CD8-positive, alpha-beta memory T cell (primary cell): ENCODE data around the gene SLC44A1. TPM values are rescaled to one million over a fixed set of nuclear protein-coding genes. Genes with fewer than 3 reads are reported as not detected.

Experiments
- CTCF ChIA-PET: fragments of 350-600 bp; sonication (Branson Sonifier 250); formaldehyde crosslinking; loops from one replicate; lab custom pipeline; 2021; ENCODE audit warnings: antibody characterized with exemption; lab: Charles Lee
- POLR2A ChIA-PET: fragments of 350-600 bp; sonication (Branson Sonifier 250); formaldehyde crosslinking; loops from one replicate; lab custom pipeline; 2021; ENCODE audit warnings: antibody characterized with exemption; lab: Charles Lee
- DNase-seq, 5 donors: peaks; one replicate each; pipeline versions ENCODE4 v3.0.0 to v3.0.0-alpha.2; 2020 to 2022; ENCODE audit warnings: mixed read lengths in 1 of 5
- H3K27ac ChIP-seq: one replicate; pipeline ENCODE4 v1.7.0; 2013; ENCODE audit warnings: low read depth, mild to moderate bottlenecking, low read length, moderate library complexity
- H3K27me3 ChIP-seq: 2 replicates; pipeline ENCODE4 v1.7.0; 2013; ENCODE audit warnings: low read length, mild to moderate bottlenecking; ENCODE audit not compliant: insufficient read depth, poor library complexity, severe bottlenecking
- H3K36me3 ChIP-seq: 2 replicates; pipeline ENCODE4 v1.7.0; 2013; ENCODE audit warnings: mild to moderate bottlenecking, low read length, moderate library complexity; ENCODE audit not compliant: insufficient read depth
- H3K4me1 ChIP-seq: 2 replicates; pipeline ENCODE4 v1.7.0; 2013; ENCODE audit warnings: mild to moderate bottlenecking, low read length, moderate library complexity; ENCODE audit not compliant: insufficient read depth
- H3K4me3 ChIP-seq: 2 replicates; pipeline ENCODE4 v1.7.0; 2013; ENCODE audit warnings: mild to moderate bottlenecking, low read length
- H3K9me3 ChIP-seq: 2 replicates; pipeline ENCODE4 v1.7.0; 2013; ENCODE audit warnings: mild to moderate bottlenecking, low read length
- H3K27ac Mint-ChIP-seq, 8 donors: one replicate each; pipeline ENCODE4 v1.8.0; 2020 to 2021; ENCODE audit warnings: mixed read lengths in 8 of 8, mild to moderate bottlenecking in 6 of 8, inconsistent platforms in 3 of 8, moderate library complexity in 3 of 8
- H3K27me3 Mint-ChIP-seq, 2 donors: one replicate each; pipeline ENCODE4 v1.8.0; 2020 to 2021; ENCODE audit warnings: mixed read lengths in 2 of 2, mild to moderate bottlenecking in 1 of 2, moderate library complexity in 1 of 2
- H3K36me3 Mint-ChIP-seq, 3 donors: one replicate each; pipeline ENCODE4 v1.8.0; 2020 to 2021; ENCODE audit warnings: mixed read lengths in 3 of 3, inconsistent platforms in 1 of 3, mild to moderate bottlenecking in 1 of 3
- H3K4me1 Mint-ChIP-seq, 3 donors: one replicate each; pipeline ENCODE4 v1.8.0; 2020 to 2021; ENCODE audit warnings: mixed read lengths in 3 of 3, inconsistent platforms in 1 of 3, mild to moderate bottlenecking in 1 of 3
- H3K4me3 Mint-ChIP-seq, 7 donors: one replicate each; pipeline ENCODE4 v1.8.0; 2020 to 2021; ENCODE audit warnings: mixed read lengths in 7 of 7, mild to moderate bottlenecking in 6 of 7, moderate library complexity in 4 of 7, inconsistent platforms in 2 of 7
- H3K9me3 Mint-ChIP-seq, 5 donors: one replicate each; pipeline ENCODE4 v1.8.0; 2020 to 2022; ENCODE audit warnings: mixed read lengths in 5 of 5, mild to moderate bottlenecking in 3 of 5, moderate library complexity in 2 of 5, inconsistent platforms in 1 of 5
- polyA plus RNA-seq: library from polyadenylated mRNA; unstranded; fragments of 300-500 nt; fragmentation: Illumina TruSeq; gene quantifications from one replicate; pipeline ENCODE4 v1.2.3, GENCODE V29; 2021
- total RNA-seq, 2 experiments: library from RNA; stranded (reverse); gene quantifications; one replicate each; pipeline ENCODE4 v1.2.3, GENCODE V29; 2021

Gene SLC44A1
- total and polyA plus RNA-seq, 3 experiments from 2014 or later, result 7.8 to 14.9 (median 8.3) TPM

- Histone ChIP-seq H3K4me1 (no peaks in the 10 kb centered on the region), H3K36me3 (no peaks in the 10 kb centered on the region), H3K9me3 (no peaks in the 10 kb centered on the region), H3K4me3 (no peak overlapping the region), H3K27ac (no peak overlapping the region), H3K27me3 (no peaks in the 10 kb centered on the region)
- ChIA-PET POLR2A (no interaction called here), CTCF (no interaction called here)
- Mint-ChIP-seq H3K27me3 (no peaks in the 10 kb centered on the region), H3K9me3 (no peaks in the 10 kb centered on the region), H3K36me3 (peaks cover 7 to 44% (median 24%) of the 10 kb centered on the region in 3 donors), H3K27ac (no peak overlapping the region), H3K4me3 (no peak overlapping the region), H3K4me1 (peaks cover 0 to 4% (median 0%) of the 10 kb centered on the region in 3 donors)
- DNase-seq, result no peak
Measured at GRCh38 chr9:105362470-105362869, 118.0 kb downstream of the SLC44A1 start.

GRCh38 chr9:105363837-105364236 is 119.4 kb downstream of the SLC44A1 start:
- Mint-ChIP-seq H3K27me3 (no peaks in the 10 kb centered on the region), H3K9me3 (no peaks in the 10 kb centered on the region), H3K4me3 (no peak overlapping the region), H3K4me1 (peaks cover 0 to 4% (median 0%) of the 10 kb centered on the region in 3 donors), H3K36me3 (peaks cover 7 to 43% (median 24%) of the 10 kb centered on the region in 3 donors), H3K27ac (no peak overlapping the region)
- Histone ChIP-seq H3K36me3 (no peaks in the 10 kb centered on the region), H3K27me3 (no peaks in the 10 kb centered on the region), H3K9me3 (no peaks in the 10 kb centered on the region), H3K4me1 (no peaks in the 10 kb centered on the region), H3K4me3 (no peak overlapping the region), H3K27ac (no peak overlapping the region)
- CTCF ChIA-PET, result no interaction called here
- POLR2A ChIA-PET, result no interaction called here
- DNase-seq, result no peak

GRCh38 chr9:105369911-105370310 is 125.5 kb downstream of the SLC44A1 start:
- CTCF ChIA-PET, result no interaction called here
- Histone ChIP-seq H3K36me3 (no peaks in the 10 kb centered on the region), H3K27ac (no peak overlapping the region), H3K27me3 (no peaks in the 10 kb centered on the region), H3K9me3 (no peaks in the 10 kb centered on the region), H3K4me3 (no peak overlapping the region), H3K4me1 (no peaks in the 10 kb centered on the region)
- Mint-ChIP-seq H3K27me3 (no peaks in the 10 kb centered on the region), H3K4me1 (no peaks in the 10 kb centered on the region), H3K36me3 (peaks cover 14 to 24% (median 22%) of the 10 kb centered on the region in 3 donors), H3K4me3 (no peak overlapping the region), H3K9me3 (no peaks in the 10 kb centered on the region), H3K27ac (no peak overlapping the region)
- POLR2A ChIA-PET, result no interaction called here
- no peak for DNase-seq

- Histone ChIP-seq H3K9me3 (no peaks in the 10 kb centered on the region), H3K4me3 (no peak overlapping the region), H3K36me3 (no peaks in the 10 kb centered on the region), H3K27ac (no peak overlapping the region), H3K4me1 (no peaks in the 10 kb centered on the region), H3K27me3 (no peaks in the 10 kb centered on the region)
- ChIA-PET CTCF (no interaction called here), POLR2A (no interaction called here)
- no peak overlapping the region for H3K4me3 Mint-ChIP-seq
- H3K9me3 Mint-ChIP-seq, result no peaks in the 10 kb centered on the region
- H3K27me3 Mint-ChIP-seq, result no peaks in the 10 kb centered on the region
- no peaks in the 10 kb centered on the region for H3K4me1 Mint-ChIP-seq
- DNase-seq, result no peak
- peaks cover 8 to 17% (median 12%) of the 10 kb centered on the region in 3 donors for H3K36me3 Mint-ChIP-seq
- H3K27ac Mint-ChIP-seq, result no peak overlapping the region
Measured at GRCh38 chr9:105373723-105374122, 129.3 kb downstream of the SLC44A1 start.

GRCh38 chr9:105375323-105375722 is 130.9 kb downstream of the SLC44A1 start:
- DNase-seq, result no peak
- peaks cover 8 to 15% (median 14%) of the 10 kb centered on the region in 3 donors for H3K36me3 Mint-ChIP-seq
- H3K9me3 Mint-ChIP-seq, result no peaks in the 10 kb centered on the region
- no peaks in the 10 kb centered on the region for H3K4me1 ChIP-seq
- no peaks in the 10 kb centered on the region for H3K4me1 Mint-ChIP-seq
- no peak overlapping the region for H3K4me3 ChIP-seq
- ChIA-PET POLR2A (no interaction called here), CTCF (no interaction called here)
- H3K27me3 ChIP-seq, result no peaks in the 10 kb centered on the region
- H3K27me3 Mint-ChIP-seq, result no peaks in the 10 kb centered on the region
- no peak overlapping the region for H3K4me3 Mint-ChIP-seq
- H3K36me3 ChIP-seq, result no peaks in the 10 kb centered on the region
- no peak overlapping the region for H3K27ac ChIP-seq
- no peaks in the 10 kb centered on the region for H3K9me3 ChIP-seq
- H3K27ac Mint-ChIP-seq, result no peak overlapping the region

- no peak for DNase-seq
- Histone ChIP-seq H3K4me3 (no peak overlapping the region), H3K36me3 (no peaks in the 10 kb centered on the region), H3K27ac (no peak overlapping the region), H3K4me1 (no peaks in the 10 kb centered on the region), H3K9me3 (no peaks in the 10 kb centered on the region), H3K27me3 (no peaks in the 10 kb centered on the region)
- Mint-ChIP-seq H3K36me3 (peaks cover 4 to 18% (median 7%) of the 10 kb centered on the region in 3 donors), H3K4me3 (no peak overlapping the region), H3K27me3 (no peaks in the 10 kb centered on the region), H3K9me3 (no peaks in the 10 kb centered on the region), H3K27ac (no peak overlapping the region), H3K4me1 (no peaks in the 10 kb centered on the region)
- ChIA-PET CTCF (no interaction called here), POLR2A (no interaction called here)
Measured at GRCh38 chr9:105376893-105377292, 132.4 kb downstream of the SLC44A1 start.

GRCh38 chr9:105385381-105385985 is 141.0 kb downstream of the SLC44A1 start:
- Histone ChIP-seq H3K27me3 (no peaks in the 10 kb centered on the region), H3K27ac (no peak overlapping the region), H3K36me3 (no peaks in the 10 kb centered on the region), H3K4me3 (peak overlapping the region; percentile 42), H3K9me3 (no peaks in the 10 kb centered on the region), H3K4me1 (peaks cover 5% of the 10 kb centered on the region)
- peak in 2 of 5 donors; percentile 19 to 40 for DNase-seq
- Mint-ChIP-seq H3K36me3 (peaks cover 5 to 7% (median 6%) of the 10 kb centered on the region in 3 donors), H3K9me3 (no peaks in the 10 kb centered on the region), H3K27ac (peak overlapping the region in 5 of 8 donors; percentile 1 to 81 (median 76)), H3K4me1 (peaks cover 13 to 22% (median 16%) of the 10 kb centered on the region in 3 donors), H3K27me3 (no peaks in the 10 kb centered on the region), H3K4me3 (peak overlapping the region; percentile 89 to 95 (median 91))
- CTCF ChIA-PET, result interaction anchor here (1.8 kb wide), 1 partner anchor 29 kb away, joined by 4 read pairs; no protein-coding TSS in a partner anchor
- POLR2A ChIA-PET, result interaction anchor here (0.6 to 1.4 kb wide), 2 partner anchors 19 to 62 kb away, joined by 3 to 5 read pairs; no protein-coding TSS in a partner anchor

- Histone ChIP-seq H3K27ac (no peak overlapping the region), H3K4me3 (no peak overlapping the region), H3K36me3 (no peaks in the 10 kb centered on the region), H3K27me3 (no peaks in the 10 kb centered on the region), H3K9me3 (no peaks in the 10 kb centered on the region), H3K4me1 (peaks cover 5% of the 10 kb centered on the region)
- H3K4me1 Mint-ChIP-seq, result peaks cover 10 to 18% (median 13%) of the 10 kb centered on the region in 3 donors
- ChIA-PET POLR2A (no interaction called here), CTCF (no interaction called here)
- peaks cover 2 to 5% of the 10 kb centered on the region in 2 donors for H3K27me3 Mint-ChIP-seq
- no peak overlapping the region for H3K4me3 Mint-ChIP-seq
- H3K36me3 Mint-ChIP-seq, result peaks cover 0 to 12% (median 3%) of the 10 kb centered on the region in 3 donors
- H3K9me3 Mint-ChIP-seq, result no peaks in the 10 kb centered on the region
- no peak for DNase-seq
- no peak overlapping the region for H3K27ac Mint-ChIP-seq
Measured at GRCh38 chr9:105389796-105390195, 145.3 kb downstream of the SLC44A1 start.
